ENCODE measurements around the gene ADAM11.

Gene ADAM11

DNA sequence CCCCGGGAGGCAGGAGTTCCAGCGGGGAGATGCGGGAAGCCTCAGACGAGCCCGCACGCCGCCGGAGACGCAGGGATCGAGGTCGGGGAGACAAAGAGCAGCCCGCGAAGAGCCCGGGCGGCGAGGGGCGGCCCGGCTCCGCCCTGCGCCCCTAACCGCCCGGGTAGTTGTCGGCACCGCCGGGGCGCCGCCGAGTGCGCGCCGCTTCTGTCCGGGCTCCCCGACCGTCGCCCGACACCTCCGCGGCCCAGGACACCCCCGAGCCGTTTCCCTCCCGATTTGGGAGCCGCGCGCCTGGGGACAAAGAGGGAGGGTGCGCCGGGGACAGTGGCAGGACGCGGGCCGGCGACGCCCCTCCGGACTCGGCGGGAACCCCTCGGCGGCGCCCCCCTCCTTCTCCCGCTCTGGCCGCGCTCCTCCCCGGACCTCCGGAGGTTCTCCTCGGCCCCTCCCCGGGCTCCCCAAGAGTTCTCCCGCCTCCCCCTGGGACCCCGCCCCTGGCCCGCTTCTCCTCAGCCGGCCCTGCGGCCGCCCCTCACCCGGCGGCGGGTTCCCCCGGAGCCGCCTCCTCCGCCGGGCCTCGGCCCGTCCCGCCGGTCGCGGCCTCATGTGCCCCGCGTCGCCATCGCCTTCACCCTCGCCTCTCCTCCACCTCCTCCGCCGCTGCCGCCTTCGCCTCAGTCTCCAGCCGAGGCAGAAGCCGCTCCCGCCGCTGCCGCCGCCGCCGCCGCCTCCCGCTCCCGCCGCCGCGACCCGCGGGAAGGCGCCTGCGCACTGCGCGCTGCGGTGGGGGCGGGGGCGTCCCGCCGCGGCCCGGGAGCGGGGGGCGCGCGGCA, 71.0 kb downstream of the ADAM11 start, which contains the start of gene GJC1:
Gene GJC1, minus strand, starts transcription at position 765 of the 836 bp plus-strand sequence. CDS start 24,470 bp downstream, outside the sequence.
- TF ChIP-seq, protein P1, sequence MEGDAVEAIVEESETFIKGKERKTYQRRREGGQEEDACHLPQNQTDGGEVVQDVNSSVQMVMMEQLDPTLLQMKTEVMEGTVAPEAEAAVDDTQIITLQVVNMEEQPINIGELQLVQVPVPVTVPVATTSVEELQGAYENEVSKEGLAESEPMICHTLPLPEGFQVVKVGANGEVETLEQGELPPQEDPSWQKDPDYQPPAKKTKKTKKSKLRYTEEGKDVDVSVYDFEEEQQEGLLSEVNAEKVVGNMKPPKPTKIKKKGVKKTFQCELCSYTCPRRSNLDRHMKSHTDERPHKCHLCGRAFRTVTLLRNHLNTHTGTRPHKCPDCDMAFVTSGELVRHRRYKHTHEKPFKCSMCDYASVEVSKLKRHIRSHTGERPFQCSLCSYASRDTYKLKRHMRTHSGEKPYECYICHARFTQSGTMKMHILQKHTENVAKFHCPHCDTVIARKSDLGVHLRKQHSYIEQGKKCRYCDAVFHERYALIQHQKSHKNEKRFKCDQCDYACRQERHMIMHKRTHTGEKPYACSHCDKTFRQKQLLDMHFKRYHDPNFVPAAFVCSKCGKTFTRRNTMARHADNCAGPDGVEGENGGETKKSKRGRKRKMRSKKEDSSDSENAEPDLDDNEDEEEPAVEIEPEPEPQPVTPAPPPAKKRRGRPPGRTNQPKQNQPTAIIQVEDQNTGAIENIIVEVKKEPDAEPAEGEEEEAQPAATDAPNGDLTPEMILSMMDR (conservative IDR thresholded peaks at IDR 0.05; ENCODE audit: low read depth, low read length), result no peak
- no peak for DNase-seq (ENCODE audit: low read depth)

DNA sequence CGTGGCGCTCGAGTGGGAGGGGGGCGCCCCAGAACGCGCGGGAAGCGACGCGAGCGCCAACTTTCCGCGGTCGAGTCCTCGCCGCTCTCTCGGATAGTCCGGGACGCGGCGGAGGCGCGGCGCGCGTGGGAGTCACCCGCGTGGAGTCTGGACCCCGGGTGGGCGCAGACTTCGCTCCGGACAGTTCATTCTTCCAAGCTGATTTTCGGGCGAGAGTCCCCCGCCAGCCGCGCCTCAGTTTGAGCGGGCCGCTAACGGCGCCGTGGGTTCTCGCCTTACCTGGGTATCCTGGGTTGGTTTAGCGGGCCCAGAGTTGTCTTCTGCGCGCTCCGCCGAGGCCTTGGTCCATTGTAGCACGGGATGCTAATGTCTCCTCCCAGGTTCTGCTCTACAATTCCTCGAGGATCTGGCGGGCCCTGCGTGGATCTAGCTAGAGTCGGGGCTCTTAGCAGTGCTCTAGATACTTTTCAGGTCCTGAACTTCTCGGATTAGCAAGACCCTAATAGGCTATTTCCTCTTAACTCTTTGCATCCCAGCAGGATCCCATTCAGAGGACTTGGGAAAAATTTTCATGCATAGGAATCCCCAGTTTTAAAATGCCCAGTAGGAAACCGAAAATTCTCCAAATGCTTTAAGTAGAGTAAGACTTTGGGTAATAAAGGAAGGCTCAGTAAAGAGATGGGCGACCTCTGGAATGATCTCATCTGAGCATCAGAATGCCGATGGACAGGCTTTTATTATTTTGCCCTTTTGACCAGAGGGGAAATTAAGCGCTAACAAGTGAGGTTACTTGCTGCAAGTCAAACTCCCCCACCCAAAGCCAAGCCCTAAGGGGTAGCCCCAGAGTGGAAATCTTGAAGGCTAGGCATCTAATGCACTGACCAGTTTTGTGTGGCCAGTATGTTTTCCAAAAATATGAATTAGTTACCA, 71.8 kb downstream of the ADAM11 start:
- TF ChIP-seq, protein P1 (conservative IDR thresholded peaks at IDR 0.05; ENCODE audit: low read depth, low read length), result no peak
- peak overlapping the region; percentile 72 for H3K4me3 ChIP-seq (ENCODE audit: low read length)
- DNase-seq (ENCODE audit: low read depth), result no peak

More for the DNA sequence above, 71.0 kb downstream of the ADAM11 start, which contains the start of gene GJC1:
- H3K4me3 ChIP-seq (ENCODE audit: low read length), result peak within 1 kb of the TSS; percentile 72

DNA sequence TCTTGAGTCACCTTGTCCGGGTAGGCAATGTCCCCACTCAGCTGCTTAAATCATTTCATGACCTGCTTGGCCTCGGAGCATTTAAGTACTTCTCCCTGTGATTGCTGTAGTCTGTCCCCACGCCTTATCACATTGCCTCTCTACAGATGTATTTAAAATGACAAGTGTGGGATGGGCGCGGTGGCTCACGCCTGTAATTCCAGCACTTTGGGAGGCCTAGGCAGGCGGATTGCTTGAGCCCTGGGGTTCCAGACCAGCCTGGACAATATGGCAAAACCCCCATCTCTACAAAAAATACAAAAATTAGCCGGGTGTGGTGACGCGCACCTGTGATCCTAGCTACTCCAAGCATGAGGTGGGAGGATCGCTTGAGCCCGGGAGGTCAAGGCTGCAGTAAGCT, 72.6 kb downstream of the ADAM11 start:
- TF ChIP-seq, protein P1 (conservative IDR thresholded peaks at IDR 0.05; ENCODE audit: low read depth, low read length), result no peak
- DNase-seq (ENCODE audit: low read depth), result no peak
- H3K4me3 ChIP-seq (ENCODE audit: low read length), result no peak overlapping the region

Data from retinal pigment epithelial cell (primary cell).